Pons (tissue), 1 donor: Measurements from ENCODE around the gene CFAP97D1.

Experiments used
- DNase-seq: peaks from one replicate; pipeline ENCODE4 v3.0.0-alpha.2; 2016; ENCODE audit warnings: low spot score

Gene CFAP97D1

GRCh38 chr17:43799047-43799446, 18.8 kb downstream of the CFAP97D1 start:
- DNase-seq, result no peak

- peak; percentile 83 for DNase-seq
These were observed 20.5 kb downstream of the CFAP97D1 start for GRCh38 chr17:43800736-43801135.

DNA sequence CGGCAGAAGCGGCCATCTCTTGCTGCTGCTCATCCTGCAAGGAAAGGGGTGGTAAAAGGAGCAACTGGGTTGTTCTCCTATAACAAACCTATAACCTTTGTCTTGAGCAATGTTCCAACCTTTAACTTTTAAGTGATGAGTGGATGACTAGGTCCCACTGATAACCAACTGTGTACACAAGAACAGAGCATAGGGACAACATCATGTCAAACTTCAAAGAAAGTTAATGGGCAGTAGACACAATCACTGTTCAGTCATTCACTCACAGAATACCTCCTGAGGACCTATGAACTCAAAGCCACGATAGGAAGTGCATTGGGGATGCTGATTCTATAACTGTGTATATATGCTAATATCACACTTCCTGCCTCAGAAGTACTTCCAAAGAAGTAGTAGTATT, 21.6 kb downstream of the CFAP97D1 start:
- no peak for DNase-seq

DNA sequence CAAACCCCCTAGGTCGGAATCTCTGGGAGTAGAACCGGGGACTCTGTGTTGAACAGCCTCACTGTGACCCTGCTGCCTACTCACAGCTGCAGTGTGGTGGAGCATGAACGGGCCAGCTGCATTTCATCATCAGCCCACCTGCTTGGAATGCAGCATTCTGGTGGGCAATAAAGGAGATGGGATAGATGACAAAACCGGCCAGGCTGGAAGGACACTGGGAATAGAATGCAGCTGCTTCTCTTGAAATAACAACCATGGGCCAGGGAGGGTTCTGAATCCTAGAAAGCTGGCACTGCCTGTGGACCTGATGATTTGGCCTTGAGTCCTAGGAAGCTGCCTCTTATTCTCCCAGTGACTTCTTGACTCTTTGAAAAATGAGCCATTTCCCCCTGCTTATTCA, 23.5 kb downstream of the CFAP97D1 start:
- no peak for DNase-seq

DNA sequence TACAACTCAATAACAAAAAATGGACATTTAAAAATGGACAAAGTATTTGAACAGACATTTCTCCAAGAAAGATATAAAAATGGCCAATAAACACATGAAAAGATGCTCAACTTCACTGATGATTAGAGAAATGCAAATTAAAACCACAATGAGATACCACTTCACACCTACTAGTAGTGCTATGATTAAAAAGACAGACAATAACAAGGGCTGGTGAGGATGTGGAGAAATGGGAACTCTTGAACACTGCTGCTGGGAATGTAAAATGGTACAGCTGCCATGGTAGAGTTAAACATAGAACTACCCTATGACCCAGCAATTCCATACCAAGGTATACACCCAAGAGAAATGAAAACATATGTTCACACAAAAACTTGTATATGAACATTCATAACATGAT, 24.9 kb downstream of the CFAP97D1 start:
- DNase-seq, result no peak

- DNase-seq, result no peak
These were observed 27.8 kb downstream of the CFAP97D1 start for GRCh38 chr17:43808076-43808475.

- DNase-seq, result no peak
These were observed 28.9 kb downstream of the CFAP97D1 start for GRCh38 chr17:43809121-43809520.

- no peak for DNase-seq
These were observed 30.0 kb downstream of the CFAP97D1 start for GRCh38 chr17:43810226-43810715.

GRCh38 chr17:43810823-43811222, 30.6 kb downstream of the CFAP97D1 start:
- no peak for DNase-seq

GRCh38 chr17:43812396-43813265, 32.4 kb downstream of the CFAP97D1 start:
- DNase-seq, result no peak

DNA sequence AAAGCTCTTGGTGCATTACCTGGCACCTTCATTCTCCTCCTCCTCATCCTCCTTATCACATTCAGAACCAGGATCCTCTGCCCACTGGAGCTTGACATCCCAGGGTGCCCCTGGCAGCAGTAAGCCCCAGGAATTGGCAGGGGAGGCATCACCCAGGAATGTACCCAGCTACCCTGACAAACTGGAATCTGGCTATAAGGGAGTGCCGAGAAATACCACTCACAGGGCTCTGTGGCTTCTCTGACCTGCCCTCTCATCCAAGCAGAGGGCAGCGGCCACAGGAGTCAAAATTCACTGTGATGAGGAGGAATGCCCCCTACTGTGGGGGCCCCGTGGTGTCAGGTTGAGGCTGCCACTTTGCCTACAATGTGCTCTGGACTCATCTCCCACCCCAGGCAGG, 33.2 kb downstream of the CFAP97D1 start:
- no peak for DNase-seq

- DNase-seq, result no peak
These were observed 33.8 kb downstream of the CFAP97D1 start for GRCh38 chr17:43814026-43814425.

DNA sequence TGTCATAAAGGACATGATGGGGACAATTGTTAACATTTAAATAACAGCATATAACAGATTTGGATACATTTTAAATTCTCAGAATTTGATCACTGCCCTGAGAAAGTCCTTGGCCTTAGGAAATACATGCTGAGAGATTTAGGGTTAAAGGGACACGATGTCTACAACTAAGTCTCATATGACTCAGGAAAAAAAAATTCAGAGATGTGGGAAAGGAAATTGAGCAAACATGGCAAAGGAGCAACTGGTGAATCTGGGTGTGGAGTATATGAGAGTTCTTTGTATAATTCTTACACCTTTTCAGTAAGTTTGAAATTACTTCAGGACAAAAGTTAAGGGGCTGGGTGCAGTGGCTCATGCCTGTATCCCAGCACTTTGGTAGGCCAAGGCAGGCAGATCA, 34.5 kb downstream of the CFAP97D1 start:
- DNase-seq, result no peak

DNA sequence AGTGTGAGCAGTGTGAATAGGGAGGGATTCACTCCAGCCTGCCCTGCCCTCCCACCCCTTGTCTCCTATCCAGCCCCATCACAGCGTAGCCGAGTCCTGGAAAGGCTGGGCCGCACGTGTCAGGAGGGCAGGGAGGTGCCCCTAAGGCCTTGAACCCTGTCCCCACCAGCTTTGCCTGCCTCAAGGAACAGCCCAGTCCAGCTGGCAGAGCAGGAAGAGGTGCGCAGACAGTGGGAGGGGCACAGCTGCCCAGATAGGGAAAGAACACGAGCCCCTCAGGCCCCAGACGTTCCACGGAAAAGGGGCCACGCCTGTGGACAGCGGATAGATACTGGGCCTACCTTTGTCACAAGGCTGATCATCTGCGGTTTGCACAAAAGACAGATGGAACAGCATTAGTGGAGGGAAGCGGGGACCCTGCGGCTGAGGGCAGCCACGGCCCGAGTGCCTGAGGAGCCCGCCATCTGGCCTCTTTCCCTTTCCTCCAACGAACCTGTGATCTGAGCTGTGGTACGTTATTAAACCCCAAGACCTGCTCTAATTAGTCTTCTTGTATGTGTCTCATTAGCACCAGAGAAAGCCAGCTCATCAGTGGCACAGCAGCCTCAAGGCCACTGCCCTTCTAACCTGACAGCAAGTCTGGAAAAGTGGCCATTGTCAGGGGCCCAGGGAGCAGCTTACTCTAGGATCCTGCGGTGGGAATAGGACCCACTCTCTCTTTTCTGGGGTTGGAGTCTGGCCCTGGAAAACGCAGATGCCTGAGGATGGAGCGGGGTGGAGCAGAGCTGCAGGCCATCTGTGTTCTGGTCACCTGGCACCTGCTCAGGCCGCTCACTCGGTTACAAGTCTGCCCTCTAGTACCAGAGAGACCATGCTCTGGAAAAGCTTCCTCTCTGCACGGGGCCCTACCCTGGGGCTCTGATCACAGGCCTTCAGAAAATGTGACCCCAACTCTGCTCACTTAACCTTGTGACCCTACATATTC, 36.4 kb downstream of the CFAP97D1 start:
- no peak for DNase-seq

DNA sequence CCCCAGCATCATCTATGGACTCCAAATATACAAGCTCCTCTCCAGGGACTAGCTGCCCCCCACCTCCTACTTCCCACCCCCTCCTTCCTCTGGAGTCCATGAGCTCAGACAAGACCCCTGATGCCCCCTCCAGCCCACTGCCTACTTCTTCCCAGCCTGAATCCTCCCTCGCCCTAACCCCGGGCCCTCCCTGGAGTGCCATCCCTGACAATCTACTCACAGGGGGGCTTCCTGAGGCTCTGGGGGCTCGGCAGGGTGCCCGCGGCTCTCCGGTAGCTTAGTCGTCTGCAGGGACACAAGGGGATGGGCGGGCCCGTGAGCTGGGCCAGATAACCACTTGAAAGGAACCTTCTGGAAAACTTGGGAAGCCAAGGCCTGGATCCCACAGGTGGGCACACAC, 37.6 kb downstream of the CFAP97D1 start:
- no peak for DNase-seq

- DNase-seq, result no peak
These were observed 38.7 kb downstream of the CFAP97D1 start for GRCh38 chr17:43818966-43819365.

GRCh38 chr17:43820759-43821158, 40.5 kb downstream of the CFAP97D1 start:
- DNase-seq, result no peak

DNA sequence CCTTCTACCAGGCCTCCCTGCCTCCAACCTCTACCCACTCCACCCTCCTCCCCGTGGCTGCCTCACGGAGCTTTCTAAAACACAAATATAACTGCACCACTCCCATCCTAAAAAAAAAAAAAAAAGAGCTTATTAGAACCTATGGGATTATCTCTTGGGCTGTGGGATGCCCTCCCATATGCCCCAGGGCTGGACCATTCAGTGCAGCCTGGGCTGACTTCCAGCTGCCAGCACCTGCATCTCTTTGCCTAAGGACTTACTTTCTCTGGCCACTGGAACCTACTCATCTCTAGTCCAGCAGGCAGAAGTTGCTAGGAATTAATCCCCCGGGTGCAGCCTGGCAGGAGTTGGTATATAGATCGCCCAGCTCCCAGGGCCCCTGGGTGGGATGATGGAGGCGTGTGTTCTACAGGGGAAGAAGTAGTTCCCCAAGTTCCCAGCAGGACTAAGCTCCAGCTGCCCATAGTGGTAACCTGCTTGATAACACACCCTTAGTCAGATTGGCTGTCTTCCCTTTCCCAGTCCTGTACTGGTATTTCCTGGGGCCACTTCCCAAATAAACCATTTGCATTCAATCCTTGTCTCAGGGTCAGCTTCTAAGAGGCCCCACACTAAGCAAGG, 42.4 kb downstream of the CFAP97D1 start:
- DNase-seq, result no peak

DNA sequence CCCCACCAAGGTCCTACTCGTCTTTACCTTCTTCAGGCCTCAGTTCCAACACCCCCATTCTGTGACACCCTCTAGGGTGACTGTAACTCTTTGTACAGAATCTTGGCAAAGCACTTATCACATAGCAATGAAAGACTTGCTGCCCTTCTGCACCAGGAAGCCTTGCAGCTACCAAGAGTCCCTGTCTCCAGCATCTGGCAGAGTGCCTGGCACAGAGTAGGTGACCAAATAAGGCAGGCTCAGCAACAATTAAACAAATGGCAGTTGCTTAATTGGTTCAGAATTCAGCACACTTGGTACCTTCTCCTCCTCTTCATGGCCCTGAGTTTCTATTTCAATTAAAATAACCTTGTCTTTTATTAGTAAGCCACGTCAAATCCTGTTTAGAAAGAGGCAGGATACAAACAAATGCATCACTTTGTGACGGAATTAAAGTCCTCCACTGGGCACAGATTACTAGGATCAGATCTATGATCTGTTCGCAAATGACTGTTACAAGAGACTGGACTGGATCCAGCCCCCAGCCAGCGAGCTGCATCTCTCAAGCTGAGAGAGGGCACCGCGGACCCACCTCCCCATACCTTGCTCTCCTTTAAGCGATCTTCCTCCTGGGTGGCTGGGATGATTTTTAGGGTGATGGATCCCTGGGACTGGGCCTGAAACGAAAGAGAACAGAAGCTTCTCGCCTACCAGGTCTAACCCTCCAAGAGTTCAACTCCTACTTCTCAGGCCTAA, 43.3 kb downstream of the CFAP97D1 start:
- no peak for DNase-seq

GRCh38 chr17:43825567-43825966, 45.3 kb downstream of the CFAP97D1 start:
- no peak for DNase-seq

DNA sequence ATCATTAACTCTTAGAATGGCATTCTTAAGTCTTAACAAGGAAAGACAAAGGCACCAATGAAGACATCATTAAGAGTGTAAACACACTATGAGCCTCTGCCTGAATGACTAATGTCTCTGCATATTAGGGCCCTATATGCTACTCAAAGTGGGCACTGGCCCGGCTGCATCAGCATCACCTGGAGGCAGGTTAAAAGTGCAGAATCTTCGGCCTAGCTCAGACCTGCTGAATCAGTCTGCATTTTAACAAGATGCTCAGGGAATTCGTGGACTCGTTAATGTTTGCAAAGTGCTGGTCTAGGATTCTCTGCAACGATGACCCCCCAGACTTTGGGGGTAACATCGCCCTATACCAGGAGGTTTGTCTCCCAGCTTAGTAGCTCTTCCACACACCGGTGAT, 46.0 kb downstream of the CFAP97D1 start:
- no peak for DNase-seq

DNA sequence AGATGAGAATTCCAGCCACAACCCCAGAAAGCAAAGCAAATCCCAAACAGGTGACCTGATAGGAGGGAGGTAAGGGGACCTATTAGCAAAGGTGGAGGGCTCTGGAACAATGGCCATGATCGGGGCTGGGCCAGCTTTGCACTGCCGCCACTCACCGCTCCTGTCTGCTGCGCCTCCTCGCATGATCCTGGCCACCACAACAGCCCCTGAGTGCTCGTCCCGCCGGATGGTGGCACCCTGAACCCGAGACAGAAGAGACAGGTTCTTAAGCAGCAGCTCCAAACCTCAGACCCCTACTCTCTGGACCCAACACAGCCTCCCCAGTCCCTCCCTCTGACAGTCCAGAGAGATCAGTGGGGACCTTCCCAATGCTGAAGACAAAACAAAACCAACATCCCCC, 47.4 kb downstream of the CFAP97D1 start:
- DNase-seq, result no peak
